Islet precursor cell (in vitro differentiated cells): ENCODE results near the gene RBM7.

ENCODE experiments used
- DNase-seq: peaks from one replicate; pipeline ENCODE4 v3.0.0-alpha.2; 2018

RBM7 gene, protein sequence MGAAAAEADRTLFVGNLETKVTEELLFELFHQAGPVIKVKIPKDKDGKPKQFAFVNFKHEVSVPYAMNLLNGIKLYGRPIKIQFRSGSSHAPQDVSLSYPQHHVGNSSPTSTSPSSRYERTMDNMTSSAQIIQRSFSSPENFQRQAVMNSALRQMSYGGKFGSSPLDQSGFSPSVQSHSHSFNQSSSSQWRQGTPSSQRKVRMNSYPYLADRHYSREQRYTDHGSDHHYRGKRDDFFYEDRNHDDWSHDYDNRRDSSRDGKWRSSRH

DNA sequence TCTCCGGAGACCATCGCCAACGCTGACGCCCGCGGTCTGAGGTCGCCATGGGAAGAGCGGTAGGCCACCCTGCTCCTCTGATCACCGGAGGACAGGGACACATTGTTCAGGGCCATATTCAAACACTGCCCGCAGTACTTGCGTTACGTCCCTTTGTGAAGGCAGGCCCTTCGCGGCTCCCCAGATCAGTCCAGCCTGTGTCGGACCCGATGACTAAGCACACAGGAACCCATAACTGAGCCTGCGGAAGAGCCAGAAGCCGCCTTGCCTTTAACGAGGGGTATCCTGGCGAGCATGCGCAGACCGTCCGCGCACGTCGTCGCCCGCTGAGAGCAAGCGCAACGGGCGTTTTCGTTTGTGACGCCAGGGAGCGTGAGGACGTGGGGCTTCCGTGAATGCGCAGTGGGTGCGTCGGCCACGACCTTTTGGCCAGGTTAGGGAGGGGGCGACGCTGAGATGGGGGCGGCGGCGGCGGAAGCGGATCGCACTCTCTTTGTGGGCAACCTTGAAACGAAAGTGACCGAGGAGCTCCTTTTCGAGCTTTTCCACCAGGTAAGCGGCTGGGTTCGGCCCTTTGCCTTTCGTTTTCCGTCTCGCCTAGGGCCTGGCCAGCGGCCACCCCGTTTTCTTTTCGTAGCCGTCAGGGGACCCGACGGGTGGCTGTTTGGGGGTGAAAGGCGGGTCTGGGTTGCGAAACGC lies at the start of gene RBM7, which contains the start of gene C11orf71:
TSS of gene RBM7 (plus strand) at position 451 of the 699 bp plus-strand sequence. CDS start at position 457, 6 bp downstream.
TSS of gene C11orf71 (minus strand) at position 296 of the 699 bp plus-strand sequence. CDS start at position 116, 180 bp downstream.
- peak; percentile 100 for DNase-seq

DNA sequence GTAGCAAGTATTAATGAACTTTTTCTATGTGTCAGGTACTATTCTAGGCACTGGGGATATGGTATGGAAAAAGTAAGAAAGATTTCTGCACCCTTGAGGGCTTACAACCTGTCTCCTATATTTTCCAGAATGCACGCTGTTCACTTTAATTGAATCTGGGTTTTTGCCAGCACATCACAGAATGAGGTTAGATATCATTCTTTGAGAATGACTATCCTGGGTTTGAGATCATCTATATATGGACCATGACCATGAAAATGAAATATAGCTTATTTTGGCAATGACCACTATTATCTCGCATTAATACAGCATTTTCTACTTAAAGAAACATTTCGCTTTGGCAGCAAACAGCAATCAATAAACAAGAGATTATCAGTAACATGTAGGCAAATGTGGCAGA lies 47.0 kb upstream of the RBM7 start:
- no peak for DNase-seq

DNA sequence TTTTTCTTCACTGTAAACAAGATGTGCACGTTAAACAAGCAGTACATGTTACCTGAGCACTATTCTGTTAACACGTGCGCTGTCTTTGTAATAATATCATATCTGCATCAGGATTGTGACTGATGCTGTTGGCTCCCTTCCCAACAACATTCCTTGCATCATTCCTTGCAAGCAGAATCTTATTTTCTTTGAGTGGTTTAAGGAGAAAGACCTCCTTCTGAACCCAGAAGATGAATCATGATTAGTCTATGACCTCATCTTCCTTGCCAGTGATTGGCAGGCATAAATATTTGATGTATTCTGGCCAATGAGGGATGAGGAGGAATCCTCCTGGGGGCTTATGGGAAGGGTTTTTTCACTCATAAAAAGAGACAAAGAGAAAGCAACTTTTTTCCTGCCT lies 46.4 kb upstream of the RBM7 start:
- no peak for DNase-seq

DNA sequence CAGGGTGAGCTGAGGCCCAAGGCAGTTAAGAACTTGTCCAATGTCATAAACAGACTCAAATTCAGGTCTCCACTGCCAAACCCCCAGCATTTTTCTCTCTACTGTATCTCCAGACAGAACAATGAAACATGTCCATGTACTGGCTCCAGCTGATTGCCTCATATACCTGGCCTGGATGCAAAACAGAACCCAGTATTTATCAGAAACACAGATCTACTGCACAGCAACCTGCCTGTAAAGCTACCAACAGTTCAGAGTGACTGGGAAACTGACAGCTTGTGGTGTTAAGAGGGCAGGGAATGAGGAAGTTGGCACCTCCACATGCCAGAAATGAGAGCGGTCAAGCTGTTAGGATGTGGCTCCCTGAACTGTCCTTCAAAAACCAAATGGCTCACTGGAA lies 41.8 kb upstream of the RBM7 start:
- no peak for DNase-seq

GRCh38 chr11:114359342-114359741 lies 41.1 kb upstream of the RBM7 start:
- no peak for DNase-seq

GRCh38 chr11:114362326-114362725 lies 38.1 kb upstream of the RBM7 start:
- DNase-seq = no peak

GRCh38 chr11:114362958-114363357 lies 37.5 kb upstream of the RBM7 start:
- no peak for DNase-seq

DNA sequence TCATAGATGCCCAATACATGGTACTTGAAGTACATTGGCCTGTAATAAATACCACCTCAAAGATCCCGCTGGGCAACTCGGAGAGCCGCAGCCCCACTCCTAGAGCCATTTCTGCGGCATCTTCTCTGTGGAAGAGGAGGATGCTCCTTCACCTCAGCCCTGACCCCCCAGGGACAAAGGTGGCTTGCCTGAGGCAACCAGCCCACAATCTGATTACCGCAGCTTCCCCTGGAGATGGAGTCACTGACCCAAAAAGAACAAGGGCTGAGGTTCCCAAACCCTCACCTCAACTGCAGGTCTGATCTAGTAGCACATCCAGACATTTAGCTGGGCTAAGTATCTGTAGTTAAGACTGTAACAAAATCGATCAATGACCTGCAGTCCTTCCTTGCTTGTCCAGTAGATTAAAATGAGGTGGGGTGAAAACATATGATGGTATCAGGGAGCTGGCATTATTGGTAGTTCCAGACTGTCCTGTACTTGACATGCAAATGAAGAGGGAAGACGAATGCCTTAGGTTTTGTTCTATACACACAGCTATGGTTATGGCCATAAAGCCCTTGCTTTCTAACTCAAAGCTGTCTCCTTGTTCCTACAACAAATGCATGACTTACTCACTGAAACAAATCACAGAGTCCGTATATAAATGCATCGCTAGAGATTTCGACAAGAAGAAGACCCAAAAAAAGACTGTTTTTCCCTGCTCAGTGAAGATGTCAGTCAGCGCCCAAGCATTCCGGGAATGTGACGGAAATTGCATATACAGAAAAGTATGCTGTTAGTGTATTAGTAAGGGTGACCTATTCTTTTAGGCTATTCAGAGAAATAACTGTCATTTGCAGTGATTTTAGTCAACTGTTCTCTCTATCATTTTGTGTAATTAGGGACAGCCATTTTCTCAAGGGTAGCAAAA lies 33.9 kb upstream of the RBM7 start:
- DNase-seq = peak; percentile 74

DNA sequence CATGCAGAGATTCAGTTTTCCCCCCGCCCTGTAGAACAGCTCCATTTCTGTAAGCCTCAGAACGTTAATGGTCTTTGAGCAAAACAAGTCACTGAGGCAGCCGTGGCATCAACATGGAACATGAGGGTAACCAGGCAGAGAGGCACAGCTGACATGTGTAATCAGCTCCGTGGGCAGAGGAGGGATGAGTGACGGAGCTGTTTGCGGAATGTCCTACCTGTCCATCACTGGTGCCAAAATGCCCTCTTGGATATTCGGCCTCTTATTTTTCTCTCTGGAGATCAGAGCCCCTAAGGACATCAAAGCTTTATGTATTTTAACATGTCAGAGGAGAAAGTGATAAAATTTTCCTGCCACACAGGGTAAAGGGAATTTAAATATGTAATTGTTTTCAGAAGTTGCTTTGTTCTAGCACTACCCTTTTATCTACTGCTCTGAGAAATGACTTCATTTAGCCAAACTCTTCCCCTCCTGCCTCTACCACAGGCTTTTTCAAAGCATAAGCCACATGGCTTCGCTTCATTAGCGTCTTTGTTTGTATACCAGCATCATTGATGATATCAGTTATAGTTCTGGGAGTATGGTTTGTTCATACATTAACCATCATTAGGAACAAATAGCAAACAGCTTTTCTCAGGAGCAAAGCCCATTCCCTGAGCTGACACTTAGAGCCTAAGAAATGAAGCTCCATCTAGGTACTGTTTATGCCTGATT lies 33.1 kb upstream of the RBM7 start:
- DNase-seq = no peak

DNA sequence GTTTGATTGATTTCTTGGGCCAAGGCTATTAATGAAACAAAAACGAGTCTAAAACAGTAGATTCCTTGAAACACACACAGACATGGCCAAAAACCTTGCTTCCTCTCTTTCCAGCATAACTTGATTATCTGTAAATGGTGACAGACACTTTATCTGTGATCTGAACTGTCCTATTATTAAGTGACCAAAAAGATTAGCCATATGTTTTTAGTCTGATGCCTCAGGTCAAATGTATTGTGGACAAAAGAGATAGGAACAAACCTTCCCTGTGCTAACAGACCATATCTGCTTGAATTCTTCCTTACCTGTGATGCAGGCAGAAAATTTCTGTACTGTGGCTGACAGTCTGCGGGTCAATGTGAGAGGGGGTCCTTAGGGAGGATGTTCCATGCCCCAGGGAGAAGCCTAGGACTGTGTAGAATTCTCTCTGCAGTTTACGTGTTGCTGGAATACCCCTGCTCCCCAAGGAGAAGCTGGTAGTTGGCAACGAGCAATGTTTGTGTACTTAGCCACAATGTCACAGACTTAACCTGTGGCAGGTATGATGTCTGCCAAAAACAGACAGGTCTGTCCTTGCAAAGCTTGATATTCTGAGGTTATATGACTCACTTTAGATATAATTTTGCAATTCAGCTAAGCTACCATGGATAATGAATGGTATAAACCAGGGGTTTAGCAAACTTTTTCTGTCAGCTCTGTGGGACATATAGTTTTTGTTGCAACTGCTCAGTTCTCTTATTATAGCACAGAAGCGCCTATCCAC lies 31.4 kb upstream of the RBM7 start:
- no peak for DNase-seq

GRCh38 chr11:114375052-114375451 lies 25.4 kb upstream of the RBM7 start:
- no peak for DNase-seq

DNA sequence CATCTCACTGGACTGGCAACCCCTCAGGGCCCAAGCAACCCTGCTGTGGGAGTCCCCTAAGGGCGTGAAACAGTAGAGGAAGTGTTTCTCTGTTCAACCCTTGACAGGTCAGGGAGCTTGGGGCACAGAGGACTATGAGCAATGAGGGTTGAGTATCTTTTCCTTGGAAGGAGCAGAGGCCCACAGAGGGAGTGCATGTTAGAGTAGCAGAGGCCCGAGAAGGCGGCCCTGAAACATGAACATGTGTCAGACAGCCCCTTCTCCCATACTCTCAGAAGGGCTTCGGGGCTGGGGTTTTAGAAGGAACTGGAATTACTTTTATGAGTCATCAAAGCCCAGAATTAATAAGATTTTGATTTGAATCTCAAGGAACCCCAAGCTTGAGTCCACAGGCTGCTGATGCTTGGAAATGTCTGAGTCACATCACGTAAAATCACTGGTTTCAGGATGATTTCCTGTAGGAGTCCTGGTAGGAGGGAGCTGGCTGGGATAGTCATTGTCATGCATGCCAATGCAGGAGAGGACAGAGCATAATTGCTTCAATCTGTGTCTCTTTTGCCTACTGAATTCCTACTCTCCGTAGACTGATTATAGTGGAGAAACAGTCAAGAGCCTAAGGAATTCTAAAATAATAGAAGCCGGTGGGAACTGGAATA lies 22.7 kb upstream of the RBM7 start:
- peak; percentile 76 for DNase-seq

DNA sequence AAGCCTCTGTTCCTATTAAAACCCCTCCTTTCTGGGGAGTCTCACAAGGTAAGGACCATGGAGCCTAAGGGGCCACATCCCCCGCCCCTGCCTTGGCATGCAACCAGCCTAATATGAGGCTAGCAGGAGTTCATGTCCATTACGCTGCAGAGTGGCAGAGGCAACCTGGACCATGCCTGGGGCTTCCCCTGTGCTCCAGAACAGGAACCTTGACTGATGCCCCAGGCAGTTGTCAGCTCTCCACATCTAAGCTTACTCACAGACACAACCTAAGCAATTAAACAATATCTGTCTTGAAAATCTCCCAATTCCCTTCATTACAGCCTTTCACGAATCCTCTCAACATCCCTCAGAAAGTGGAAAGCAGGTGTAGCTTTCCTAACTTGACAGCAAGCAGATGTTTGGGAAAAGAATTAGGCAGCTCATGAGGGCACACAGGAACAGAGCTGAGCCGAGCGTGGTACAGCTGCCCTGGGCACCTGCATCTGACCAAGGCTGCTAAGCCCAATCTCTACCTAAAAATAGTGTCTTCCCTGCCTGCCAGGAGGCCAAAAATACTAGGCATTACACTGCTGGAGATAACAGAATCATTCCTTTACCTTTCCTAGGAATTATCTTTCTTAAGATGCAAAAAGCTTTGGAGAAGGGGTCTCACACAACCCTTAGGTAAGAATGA lies 20.9 kb upstream of the RBM7 start:
- DNase-seq = no peak

DNA sequence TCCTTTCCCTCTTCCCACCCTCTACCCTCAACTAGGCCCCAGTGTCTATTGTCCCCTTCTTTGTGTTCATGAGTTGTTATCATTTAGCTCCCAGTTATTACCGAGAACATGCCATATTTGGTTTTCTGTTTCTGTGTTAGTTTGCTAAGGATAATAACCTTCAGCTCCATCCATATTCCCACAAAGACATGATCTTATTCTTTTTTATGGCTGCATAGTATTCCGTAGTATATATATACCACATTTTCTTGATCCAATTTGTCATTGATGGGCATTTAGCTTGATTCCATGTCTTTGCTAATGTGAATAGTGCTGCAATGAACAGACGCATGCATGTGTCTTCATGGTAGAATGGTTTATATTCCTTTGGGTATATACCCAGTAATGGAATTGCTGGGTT lies 18.0 kb upstream of the RBM7 start:
- no peak for DNase-seq

DNA sequence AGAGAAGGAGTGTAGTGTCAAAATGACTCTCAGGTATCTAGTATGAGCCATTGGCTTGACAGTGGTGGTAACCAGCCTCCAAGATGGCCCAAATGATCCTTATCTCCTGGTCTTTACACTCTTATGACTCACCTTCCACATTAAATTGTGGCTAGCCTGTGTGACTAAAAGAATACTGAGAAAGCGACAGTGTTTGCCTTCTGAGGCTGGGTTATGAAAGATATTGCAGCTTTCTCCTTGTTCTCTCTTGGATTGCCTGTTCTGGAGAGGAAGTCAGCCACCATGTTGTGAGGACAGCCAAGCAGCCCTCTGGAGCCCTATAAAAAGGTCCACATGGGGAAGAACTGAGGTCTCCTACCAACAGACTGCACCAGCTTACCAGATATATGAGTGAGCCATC lies 16.0 kb upstream of the RBM7 start:
- no peak for DNase-seq

GRCh38 chr11:114386131-114386530 lies 14.3 kb upstream of the RBM7 start:
- no peak for DNase-seq

- DNase-seq = no peak
These were observed 13.9 kb upstream of the RBM7 start for GRCh38 chr11:114386545-114386944.

- no peak for DNase-seq
These were observed 7.5 kb upstream of the RBM7 start for GRCh38 chr11:114392735-114393667.

DNA sequence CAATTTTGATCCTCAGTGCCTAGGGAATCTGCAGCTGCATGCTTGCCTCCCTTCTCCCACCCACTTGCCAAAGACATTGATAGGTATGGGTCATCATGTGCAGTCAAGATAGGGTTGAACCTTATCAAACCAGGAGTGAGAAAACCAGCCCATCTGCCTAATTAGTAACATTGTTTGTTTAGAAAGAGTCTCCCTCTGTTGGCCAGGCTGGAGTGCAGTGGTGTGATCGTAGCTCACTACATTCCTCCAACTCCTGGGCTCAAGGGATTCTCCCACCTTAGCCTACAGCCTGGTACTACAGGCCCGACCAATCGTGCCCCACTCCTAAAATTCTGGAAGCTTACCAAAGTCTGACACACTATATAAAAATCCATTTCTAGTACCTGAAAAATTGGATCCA lies 4.7 kb upstream of the RBM7 start:
- peak; percentile 68 for DNase-seq

- no peak for DNase-seq
These were observed 3.5 kb upstream of the RBM7 start for GRCh38 chr11:114396916-114397315.
